GM12873 (cell line): ENCODE measurements around the gene C11orf21.

Source experiments
- CTCF ChIP-seq: IDR thresholded peaks from 2 replicates; pipeline ENCODE4 v1.5.1; 2012; ENCODE audit warnings: low read depth, mild to moderate bottlenecking, moderate library complexity, low read length, control low read depth; ENCODE audit not compliant: insufficient read depth; ENCODE audit errors: missing control alignments

Gene C11orf21

GRCh38 chr11:2296913-2297622 lies 4.7 kb downstream of the C11orf21 start:
- TF ChIP-seq CTCF = no peak

GRCh38 chr11:2295971-2296912 lies 5.5 kb downstream of the C11orf21 start:
- no peak for TF ChIP-seq CTCF

- no peak for TF ChIP-seq CTCF
Measured at GRCh38 chr11:2294926-2295290, 6.8 kb downstream of the C11orf21 start.

DNA sequence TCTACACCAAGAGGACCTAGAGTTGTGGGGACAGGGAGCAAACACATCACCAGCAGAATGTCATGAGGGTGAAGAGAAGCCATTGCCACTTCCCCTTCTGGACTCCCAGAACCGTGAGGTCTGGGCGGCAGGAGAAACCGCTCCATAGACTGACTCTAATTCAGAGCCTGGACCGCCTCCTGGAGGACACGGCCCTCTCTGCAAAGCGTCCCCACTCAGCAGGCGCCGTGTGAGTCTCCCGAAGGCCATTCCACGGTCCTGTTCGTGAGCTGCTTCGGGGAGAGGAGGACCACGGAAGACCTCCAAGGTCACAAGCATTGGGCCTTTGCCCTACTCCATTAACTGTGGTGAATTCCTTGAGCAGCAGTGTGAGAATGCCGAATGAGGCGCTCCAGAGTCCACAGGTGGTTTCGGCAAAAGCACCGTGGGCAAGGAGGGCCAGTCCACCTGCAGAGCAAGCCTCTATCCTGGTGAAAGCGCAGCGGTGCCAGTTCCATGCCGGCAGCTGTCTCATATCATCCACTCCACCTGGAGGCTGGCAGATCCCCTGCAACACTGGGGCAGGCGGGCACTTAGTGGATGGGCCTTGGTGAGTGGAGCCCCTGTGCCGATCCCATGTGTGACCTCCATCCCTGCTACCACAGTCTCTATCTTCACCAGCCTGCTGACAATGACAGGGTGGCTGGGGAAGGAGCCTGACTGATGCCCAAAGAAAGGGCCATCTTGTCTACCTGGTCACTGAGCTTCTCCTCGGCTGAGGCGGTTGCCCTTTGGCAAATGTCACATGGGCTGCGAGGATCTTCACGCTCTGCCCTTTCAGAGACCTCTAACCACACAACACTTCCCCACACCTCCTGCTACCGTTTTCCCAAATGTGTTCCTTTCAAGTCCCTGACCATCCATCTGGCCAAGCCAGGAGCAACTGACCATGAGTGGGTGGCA lies 7.5 kb downstream of the C11orf21 start:
- no peak for TF ChIP-seq CTCF

DNA sequence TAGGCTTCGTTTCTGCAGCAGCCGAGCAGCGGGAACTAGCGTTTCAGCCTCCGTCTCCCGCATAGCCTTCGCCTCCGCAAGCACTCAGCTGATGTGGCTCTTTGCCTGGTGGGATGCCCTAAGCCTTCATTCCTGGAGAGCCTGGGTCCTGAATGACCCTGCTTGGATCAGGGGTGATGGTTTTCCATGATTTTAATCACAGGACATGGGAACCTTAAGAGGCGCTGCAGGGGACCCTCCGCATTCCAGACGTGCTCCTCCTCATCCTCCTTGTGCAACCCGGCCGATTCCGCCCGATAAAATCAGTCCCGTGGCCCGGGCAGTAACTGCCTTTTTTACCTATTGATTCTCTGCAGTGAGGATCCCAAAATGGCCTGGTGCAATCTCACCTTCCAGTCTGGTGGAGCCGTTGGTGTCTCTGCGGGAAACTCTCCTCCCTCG lies 8.2 kb downstream of the C11orf21 start:
- TF ChIP-seq CTCF = no peak

- no peak for TF ChIP-seq CTCF
Measured at GRCh38 chr11:2290351-2290841, 11.3 kb downstream of the C11orf21 start.
